Measurements from ENCODE around the gene VSIR.

VSIR gene

DNA sequence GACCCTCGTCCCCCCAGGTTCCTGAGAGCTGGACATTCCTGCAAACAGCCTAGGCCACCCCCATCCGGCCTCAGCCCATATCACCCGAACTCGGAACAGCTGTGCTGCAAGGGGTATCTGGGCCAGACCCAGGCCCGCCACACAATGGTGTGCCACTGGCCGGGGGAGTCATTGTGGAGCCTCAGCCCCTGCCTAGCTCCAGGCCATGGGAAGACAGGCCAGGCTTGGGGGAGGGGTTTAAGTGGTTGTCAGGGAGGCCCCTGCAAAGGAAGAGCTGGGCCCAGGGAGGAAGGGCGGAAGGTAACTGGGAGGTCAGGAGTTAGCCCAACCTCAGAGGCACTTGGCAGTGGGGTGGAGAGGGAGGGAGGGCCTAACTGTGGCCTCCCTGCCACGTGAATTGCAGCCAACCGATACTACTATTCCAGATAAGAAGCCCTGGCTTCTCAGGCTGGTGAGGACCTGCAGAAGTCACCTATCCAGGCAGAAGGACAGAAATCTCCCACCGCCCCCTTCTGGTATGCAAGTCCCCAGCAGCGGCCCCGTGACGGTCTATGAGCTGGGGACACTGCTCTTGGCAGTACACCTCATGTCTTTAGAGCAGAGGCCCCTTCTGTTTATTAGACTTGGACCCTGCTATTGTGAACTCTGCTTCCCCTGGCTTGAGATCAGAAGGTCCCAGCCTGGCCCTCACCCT, 26.8 kb downstream of the VSIR start:
- no peak overlapping the region for H3K9ac ChIP-seq (ENCODE audit: low read depth, low read length)
- H2AFZ ChIP-seq (ENCODE audit: low read depth, low read length) = no peak overlapping the region
- H3K9me3 ChIP-seq (ENCODE audit: insufficient read depth, low read length, severe bottlenecking) = no peaks in the 10 kb centered on the region
- ATAC-seq (ENCODE audit: insufficient read depth, low read depth) (no peak), DNase-seq (peak; percentile 30)
- H3K27ac ChIP-seq (ENCODE audit: low read length) = peak overlapping the region; percentile 95
- H4K20me1 ChIP-seq (ENCODE audit: insufficient read depth, low read length) = no peaks in the 10 kb centered on the region
- H3K79me2 ChIP-seq (ENCODE audit: insufficient read depth, low read length) = no peaks in the 10 kb centered on the region
- H3K4me2 ChIP-seq (ENCODE audit: insufficient read depth, low read length) = no peak overlapping the region
- H3K4me3 ChIP-seq (ENCODE audit: low read depth in 1 of 2, low read length in 2 of 2) = no peak overlapping the region
- H3K36me3 ChIP-seq (ENCODE audit: insufficient read depth, low read length) = peaks cover 8% of the 10 kb centered on the region; the same call in 1 of the 2 replicates
- H3K27me3 ChIP-seq (ENCODE audit: insufficient read depth, low read length, poor library complexity) = no peaks in the 10 kb centered on the region
- no peak for TF ChIP-seq EZH2 (IDR thresholded peaks at IDR 0.05; ENCODE audit: borderline replicate concordance, low read depth, low read length, severe bottlenecking)
- TF ChIP-seq, protein P1, sequence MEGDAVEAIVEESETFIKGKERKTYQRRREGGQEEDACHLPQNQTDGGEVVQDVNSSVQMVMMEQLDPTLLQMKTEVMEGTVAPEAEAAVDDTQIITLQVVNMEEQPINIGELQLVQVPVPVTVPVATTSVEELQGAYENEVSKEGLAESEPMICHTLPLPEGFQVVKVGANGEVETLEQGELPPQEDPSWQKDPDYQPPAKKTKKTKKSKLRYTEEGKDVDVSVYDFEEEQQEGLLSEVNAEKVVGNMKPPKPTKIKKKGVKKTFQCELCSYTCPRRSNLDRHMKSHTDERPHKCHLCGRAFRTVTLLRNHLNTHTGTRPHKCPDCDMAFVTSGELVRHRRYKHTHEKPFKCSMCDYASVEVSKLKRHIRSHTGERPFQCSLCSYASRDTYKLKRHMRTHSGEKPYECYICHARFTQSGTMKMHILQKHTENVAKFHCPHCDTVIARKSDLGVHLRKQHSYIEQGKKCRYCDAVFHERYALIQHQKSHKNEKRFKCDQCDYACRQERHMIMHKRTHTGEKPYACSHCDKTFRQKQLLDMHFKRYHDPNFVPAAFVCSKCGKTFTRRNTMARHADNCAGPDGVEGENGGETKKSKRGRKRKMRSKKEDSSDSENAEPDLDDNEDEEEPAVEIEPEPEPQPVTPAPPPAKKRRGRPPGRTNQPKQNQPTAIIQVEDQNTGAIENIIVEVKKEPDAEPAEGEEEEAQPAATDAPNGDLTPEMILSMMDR (IDR thresholded peaks at IDR 0.05; ENCODE audit: borderline replicate concordance, extremely low read depth, low read length, poor library complexity, severe bottlenecking) = peak; percentile 12
- peaks cover 74% of the 10 kb centered on the region for H3K4me1 ChIP-seq (ENCODE audit: insufficient read depth, low read length)

DNA sequence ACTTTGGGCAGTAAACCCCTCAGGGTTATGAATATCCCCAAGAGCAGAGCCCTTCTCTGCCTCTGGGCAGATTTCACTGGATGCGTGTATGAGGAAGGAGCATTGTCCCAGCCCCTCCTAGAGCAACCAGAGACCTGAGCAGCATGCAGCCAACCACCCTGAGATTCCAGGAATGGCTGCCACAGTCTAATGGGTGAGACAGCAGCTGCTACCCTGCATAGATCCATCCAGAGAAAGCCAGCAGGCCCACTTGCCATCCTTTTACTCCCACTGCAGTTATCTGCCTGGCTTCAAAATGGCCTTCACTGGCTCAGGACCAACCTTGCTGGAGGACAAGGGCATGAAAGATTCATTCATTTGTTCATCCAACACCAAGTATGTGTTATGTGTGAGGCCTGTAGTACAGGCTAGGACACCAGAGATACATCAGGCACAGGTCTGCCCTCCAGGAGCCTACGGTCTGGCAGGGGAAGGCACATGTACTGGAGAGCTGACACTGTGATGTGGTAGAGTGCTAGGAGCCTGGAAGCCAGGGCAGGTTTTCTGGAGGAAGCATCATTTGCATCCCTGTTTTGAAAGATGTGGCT, 27.6 kb downstream of the VSIR start:
- H3K4me3 ChIP-seq (ENCODE audit: low read depth in 1 of 2, low read length in 2 of 2) = no peak overlapping the region
- H3K4me1 ChIP-seq (ENCODE audit: insufficient read depth, low read length) = peaks cover 79% of the 10 kb centered on the region
- no peaks in the 10 kb centered on the region for H3K79me2 ChIP-seq (ENCODE audit: insufficient read depth, low read length)
- H2AFZ ChIP-seq (ENCODE audit: low read depth, low read length) = no peak overlapping the region
- no peak for ATAC-seq (ENCODE audit: insufficient read depth, low read depth)
- H3K9ac ChIP-seq (ENCODE audit: low read depth, low read length) = no peak overlapping the region
- H3K36me3 ChIP-seq (ENCODE audit: insufficient read depth, low read length) = peaks cover 7% of the 10 kb centered on the region; the same call in 1 of the 2 replicates
- H4K20me1 ChIP-seq (ENCODE audit: insufficient read depth, low read length) = no peaks in the 10 kb centered on the region
- TF ChIP-seq EZH2 (IDR thresholded peaks at IDR 0.05; ENCODE audit: borderline replicate concordance, low read depth, low read length, severe bottlenecking) = no peak
- TF ChIP-seq, protein P1 (IDR thresholded peaks at IDR 0.05; ENCODE audit: borderline replicate concordance, extremely low read depth, low read length, poor library complexity, severe bottlenecking) = no peak
- peak overlapping the region; percentile 95 for H3K27ac ChIP-seq (ENCODE audit: low read length)
- no peaks in the 10 kb centered on the region for H3K9me3 ChIP-seq (ENCODE audit: insufficient read depth, low read length, severe bottlenecking)
- no peak overlapping the region for H3K4me2 ChIP-seq (ENCODE audit: insufficient read depth, low read length)
- H3K27me3 ChIP-seq (ENCODE audit: insufficient read depth, low read length, poor library complexity) = no peaks in the 10 kb centered on the region
- no peak for DNase-seq

DNA sequence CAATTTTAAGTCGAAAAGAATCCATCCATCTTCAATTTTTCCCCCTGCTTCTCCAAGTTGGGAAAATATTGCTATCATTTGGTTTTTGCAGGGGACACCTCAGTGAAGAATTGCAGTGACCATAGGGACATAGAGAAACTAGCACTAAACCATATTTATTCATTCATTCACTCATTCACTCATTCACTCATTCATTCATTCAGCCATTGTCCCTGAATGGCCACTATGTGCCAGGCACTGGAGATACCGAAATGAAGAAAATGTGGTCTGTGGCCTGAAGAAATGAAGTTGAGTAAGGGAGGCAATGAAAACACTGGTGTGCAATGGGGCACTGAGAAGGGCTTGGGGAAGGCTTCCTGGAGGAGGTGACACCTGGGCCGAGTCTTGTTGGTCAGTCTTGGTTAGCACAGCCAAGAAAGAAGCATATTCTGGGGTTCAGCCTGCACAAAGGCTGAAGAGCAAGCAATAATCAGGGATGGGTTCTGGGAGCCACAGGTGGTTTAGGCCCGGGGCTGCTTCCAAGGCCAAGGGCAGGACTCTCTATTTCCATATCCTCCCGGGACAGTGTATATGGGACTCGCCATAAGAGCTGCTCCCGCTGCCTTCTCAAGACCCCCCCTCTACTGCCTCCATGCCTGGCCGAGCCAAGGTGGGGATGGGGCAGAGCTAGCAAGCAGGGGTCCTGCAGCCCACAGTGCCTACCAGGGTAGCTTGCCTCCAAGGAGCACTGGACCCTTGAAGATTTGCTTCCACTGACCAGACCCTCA, 28.2 kb downstream of the VSIR start:
- ATAC-seq (ENCODE audit: insufficient read depth, low read depth) = no peak
- no peak overlapping the region for H2AFZ ChIP-seq (ENCODE audit: low read depth, low read length)
- no peak overlapping the region for H3K27ac ChIP-seq (ENCODE audit: low read length)
- DNase-seq = no peak
- peaks cover under 1% of the 10 kb centered on the region; the same call in 1 of the 2 replicates for H3K36me3 ChIP-seq (ENCODE audit: insufficient read depth, low read length)
- H3K9ac ChIP-seq (ENCODE audit: low read depth, low read length) = no peak overlapping the region
- TF ChIP-seq, protein P1 (IDR thresholded peaks at IDR 0.05; ENCODE audit: borderline replicate concordance, extremely low read depth, low read length, poor library complexity, severe bottlenecking) = no peak
- TF ChIP-seq EZH2 (IDR thresholded peaks at IDR 0.05; ENCODE audit: borderline replicate concordance, low read depth, low read length, severe bottlenecking) = no peak
- peaks cover 79% of the 10 kb centered on the region for H3K4me1 ChIP-seq (ENCODE audit: insufficient read depth, low read length)
- H3K27me3 ChIP-seq (ENCODE audit: insufficient read depth, low read length, poor library complexity) = no peaks in the 10 kb centered on the region
- H3K4me3 ChIP-seq (ENCODE audit: low read depth in 1 of 2, low read length in 2 of 2) = no peak overlapping the region
- no peak overlapping the region for H3K4me2 ChIP-seq (ENCODE audit: insufficient read depth, low read length)
- H3K9me3 ChIP-seq (ENCODE audit: insufficient read depth, low read length, severe bottlenecking) = no peaks in the 10 kb centered on the region
- H4K20me1 ChIP-seq (ENCODE audit: insufficient read depth, low read length) = no peaks in the 10 kb centered on the region
- no peaks in the 10 kb centered on the region for H3K79me2 ChIP-seq (ENCODE audit: insufficient read depth, low read length)

Data from DND-41 (cell line).